HG03097 (cell line): Measurements from ENCODE around the gene P4HTM.
A peak's percentile ranks its signal among the peaks of the same experiment; 100 is the strongest.
"Not testable (repeated sequence)": the region's sequence is repeated elsewhere in the genome, so short reads cannot be mapped to it uniquely, and the experiment has no call there.

Experiments used
- ATAC-seq: cut with Tn5 transposase; IDR thresholded peaks from one replicate; pipeline ENCODE4 v1.9.1; 2021; ENCODE audit not compliant: unreplicated experiment, low FRiP score

The P4HTM gene

DNA sequence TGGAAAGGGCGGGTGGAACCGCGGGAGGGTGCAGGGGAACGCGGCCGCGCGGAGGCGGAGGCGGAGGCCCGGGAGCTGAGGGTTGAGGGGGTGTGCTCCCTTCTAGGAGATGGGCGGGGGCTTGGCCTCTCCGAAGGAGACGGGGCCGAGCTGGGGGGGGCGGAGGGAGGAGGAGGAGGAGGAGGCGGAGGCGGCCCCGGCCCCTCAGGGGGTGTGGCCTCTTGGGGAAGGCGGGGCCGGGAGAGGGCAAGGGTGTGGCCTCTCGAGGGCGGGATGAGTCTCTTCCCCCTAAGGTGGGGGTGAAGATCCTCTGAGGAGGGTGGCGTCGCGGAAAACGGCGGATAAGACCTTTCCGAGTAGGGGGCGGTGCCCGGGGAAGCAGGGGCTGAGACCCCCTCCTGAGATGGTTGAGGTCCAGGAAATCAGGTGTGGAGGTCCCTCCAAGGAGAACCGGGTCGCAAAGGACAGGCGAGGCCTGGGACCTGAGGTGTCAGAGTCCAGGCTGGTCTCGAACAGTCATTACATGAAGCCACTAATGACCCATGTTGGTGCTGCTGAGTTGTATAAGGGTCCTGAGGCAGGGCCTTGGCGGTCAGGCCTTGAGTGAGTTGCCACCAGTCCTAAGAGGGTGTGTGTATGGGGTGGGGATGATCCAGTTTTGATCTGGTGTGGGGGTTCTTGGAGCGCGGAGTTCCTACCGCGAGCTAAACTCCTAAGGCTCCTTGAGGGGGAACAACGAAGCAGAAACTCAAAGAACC lies 17.9 kb downstream of the P4HTM start:
- peak; percentile 29 for ATAC-seq

DNA sequence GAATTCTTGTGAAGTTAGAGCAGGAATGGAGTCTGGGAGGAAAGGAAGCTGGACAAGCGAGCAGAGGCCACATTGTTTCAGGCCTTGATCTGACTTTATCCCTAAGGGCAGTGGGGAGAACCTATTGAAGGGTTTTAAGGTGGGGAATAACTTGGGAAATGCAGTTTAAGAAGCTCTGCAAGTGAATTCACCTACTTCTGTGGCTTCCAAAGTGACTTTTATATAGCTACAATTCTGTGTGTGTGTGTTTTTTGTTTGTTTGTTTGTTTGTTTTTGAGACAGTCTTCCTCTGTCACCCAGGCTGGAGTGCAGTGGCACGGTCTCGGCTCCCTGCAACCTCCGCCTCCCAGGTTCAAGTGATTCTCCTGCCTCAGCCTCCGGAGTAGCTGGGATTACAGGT lies 18.6 kb downstream of the P4HTM start:
- ATAC-seq = not testable (repeated sequence)

DNA sequence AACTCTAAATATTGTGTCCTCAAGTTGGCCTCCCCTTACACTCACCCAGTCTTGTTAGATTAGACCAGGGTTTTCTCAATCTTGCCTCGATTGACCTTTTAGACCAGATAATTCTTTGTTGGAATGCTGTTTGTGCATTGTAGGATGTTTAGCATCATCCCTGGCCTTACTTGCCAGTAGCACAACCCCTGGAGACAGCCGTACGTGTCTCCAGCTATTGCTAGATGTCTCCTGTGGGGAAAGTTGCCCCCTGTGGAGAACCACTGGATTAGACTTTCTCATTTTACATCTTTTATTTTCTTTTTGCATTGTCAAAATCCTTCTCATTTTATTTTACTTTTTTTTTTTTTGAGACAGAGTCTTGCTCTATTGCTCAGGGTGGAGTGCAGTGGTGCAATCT lies 19.4 kb downstream of the P4HTM start:
- ATAC-seq = no peak

DNA sequence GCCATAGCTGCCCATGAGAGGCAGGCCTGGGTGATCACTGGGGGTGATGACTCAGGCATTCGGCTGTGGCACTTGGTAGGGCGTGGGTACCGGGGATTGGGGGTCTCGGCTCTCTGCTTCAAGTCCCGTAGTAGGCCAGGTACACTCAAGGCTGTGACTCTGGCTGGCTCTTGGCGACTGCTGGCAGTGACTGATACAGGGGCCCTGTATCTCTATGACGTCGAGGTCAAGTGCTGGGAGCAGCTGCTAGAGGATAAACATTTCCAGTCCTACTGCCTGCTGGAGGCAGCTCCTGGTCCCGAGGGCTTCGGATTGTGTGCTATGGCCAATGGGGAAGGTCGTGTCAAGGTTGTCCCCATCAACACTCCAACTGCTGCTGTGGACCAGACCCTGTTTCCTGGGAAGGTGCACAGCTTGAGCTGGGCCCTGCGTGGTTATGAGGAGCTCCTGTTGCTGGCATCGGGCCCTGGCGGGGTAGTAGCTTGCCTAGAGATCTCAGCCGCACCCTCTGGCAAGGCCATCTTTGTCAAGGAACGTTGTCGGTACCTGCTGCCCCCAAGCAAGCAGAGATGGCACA lies 22.5 kb downstream of the P4HTM start:
- no peak for ATAC-seq

DNA sequence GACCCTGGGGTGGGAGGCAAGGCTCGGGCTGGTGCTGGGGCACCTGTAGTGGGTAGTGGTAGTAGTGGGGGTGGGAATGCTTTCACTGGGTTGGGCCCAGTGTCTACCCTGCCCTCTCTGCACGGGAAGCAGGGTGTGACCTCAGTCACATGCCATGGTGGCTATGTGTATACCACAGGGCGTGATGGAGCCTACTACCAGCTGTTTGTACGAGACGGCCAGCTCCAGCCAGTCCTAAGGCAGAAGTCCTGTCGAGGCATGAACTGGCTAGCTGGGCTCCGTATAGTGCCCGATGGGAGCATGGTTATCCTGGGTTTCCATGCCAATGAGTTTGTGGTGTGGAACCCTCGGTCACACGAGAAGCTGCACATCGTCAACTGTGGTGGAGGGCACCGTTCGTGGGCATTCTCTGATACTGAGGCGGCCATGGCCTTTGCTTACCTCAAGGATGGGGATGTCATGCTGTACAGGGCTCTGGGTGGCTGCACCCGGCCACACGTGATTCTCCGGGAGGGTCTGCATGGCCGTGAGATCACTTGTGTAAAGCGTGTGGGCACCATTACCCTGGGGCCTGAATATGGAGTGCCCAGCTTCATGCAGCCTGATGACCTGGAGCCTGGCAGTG lies 23.2 kb downstream of the P4HTM start:
- ATAC-seq = no peak

DNA sequence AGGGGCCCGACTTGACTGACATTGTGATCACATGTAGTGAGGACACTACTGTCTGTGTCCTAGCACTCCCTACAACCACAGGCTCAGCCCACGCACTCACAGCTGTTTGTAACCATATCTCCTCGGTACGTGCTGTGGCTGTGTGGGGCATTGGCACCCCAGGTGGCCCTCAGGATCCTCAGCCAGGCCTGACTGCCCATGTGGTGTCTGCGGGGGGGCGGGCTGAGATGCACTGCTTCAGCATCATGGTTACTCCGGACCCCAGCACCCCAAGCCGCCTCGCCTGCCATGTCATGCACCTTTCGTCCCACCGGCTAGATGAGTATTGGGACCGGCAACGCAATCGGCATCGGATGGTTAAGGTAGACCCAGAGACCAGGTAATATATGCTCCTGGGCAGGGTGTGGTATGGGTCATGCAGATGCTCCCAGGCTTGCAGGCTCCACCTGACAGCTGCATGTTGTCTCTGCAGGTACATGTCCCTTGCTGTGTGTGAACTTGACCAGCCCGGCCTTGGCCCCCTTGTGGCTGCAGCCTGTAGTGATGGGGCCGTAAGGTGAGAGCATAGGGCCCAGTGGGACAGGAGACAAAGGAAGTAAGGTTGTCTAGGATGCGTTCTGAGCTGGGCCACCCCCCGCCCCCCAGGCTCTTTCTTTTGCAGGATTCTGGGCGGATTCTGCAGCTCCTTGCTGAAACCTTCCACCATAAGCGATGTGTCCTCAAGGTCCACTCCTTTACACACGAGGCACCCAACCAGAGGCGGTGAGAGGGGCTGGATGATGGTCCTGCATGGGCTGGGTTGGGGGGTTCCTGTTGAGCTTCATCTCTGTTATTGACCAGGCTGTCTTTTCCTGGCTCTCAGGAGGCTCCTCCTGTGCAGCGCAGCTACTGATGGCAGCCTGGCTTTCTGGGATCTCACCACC lies 24.0 kb downstream of the P4HTM start:
- no peak for ATAC-seq

DNA sequence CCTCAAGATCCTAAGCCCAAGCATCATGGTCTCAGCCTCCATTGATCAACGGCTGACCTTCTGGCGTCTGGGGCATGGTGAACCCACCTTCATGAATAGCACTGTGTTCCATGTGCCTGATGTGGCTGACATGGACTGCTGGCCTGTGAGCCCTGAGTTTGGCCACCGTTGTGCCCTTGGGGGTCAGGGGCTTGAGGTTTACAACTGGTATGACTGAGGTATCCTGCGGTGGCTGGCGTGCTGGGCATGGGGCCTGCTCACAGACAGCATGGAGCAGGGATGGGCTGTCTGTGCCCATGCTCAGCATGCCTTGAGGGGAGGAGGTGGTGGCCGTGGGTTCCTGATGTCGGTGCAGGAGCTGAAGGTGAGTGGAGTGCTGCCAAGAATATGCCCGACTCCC lies 25.0 kb downstream of the P4HTM start:
- no peak for ATAC-seq

DNA sequence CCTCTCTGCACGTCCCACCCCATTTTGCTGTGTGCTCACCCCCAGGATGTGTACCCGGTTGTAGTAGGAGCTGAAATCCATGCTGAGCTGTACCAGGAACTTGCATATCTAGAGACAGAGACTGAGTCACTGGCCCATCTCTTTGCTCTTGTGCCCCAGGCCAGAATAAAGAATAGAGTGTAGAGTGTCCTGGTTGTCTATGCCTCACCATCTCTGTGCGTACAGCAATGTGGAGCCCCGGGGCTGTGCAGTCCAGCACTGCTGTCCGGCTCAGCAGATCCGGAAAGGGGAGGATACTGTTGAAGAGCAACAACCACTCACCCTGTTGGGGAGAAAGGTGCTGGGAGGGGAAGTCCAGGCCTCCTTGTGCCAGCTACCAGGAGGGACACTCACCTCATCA lies 25.7 kb downstream of the P4HTM start:
- ATAC-seq = no peak

DNA sequence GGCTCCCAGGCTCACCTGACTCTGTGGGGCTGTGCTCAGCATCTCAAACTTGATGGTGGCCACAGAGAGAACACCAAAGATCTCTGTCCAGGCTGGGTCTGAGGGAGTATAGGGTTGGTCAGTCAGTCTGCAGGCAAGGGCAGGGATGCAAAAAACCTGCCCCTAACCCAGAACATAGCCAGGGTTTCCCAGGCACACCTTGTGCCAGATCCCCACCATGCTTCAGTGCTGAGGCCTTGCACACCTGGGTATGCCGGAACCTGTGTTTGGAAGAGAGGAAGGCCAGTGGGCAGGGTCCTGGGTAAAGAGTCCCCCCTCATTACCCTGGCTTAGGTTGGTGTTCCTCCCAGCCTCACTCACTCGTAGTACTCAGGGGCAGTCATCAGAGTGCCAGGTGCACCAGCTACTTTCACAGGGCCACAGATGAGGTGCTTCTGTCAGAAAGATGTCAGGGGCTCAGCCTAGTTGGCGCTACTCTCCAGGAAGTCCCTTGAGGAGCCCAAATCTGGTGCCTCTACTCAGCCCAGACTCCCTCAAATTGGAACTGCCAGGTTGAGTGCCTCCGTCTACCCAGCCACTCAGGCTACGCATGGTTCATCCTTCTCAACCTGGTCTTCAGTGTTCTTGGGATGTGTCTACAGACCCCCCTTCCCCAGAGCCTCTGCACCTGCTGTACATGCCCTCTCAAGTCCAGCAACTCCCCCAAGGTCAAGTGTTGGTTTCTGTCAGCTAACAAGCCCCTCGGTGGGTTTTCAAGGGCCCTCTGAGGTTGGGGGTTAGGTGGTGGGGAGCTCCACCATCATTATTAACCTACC lies 26.6 kb downstream of the P4HTM start:
- no peak for ATAC-seq

DNA sequence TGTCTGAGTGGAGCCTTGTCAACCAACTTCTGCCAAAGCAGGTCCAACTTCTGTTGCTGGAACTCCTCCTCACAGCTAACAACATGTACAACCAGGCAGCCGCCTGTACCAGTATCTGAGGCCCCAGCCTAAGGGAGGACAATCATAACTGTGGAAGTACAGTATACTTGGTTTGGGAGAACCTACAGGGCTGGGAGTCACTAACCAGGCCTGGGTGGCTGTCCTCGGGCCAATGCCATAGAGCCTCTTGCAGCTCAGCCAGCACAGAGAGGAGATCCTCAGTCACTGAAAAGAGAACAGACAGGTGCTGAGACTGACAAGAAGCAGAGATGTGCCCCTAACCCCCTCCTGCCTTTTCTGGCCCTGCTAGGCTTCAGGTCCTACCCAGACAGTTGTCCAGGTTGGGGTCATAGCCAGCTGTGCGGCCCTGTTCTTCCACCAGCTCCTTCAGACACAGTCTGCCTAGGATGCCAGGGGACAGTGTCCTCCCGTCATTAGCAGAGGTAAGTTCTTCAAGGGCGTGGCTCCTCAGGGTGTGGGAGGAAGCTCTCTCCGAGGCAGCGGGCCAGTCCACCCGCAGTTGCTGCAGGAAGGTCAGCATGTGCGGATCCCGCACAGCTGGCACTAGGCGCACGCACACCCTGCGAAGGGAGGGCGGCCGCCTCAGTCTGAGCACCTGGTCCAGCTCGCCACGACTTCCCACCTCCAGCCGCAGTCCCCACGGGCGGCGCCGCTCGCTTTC lies 27.4 kb downstream of the P4HTM start:
- no peak for ATAC-seq

DNA sequence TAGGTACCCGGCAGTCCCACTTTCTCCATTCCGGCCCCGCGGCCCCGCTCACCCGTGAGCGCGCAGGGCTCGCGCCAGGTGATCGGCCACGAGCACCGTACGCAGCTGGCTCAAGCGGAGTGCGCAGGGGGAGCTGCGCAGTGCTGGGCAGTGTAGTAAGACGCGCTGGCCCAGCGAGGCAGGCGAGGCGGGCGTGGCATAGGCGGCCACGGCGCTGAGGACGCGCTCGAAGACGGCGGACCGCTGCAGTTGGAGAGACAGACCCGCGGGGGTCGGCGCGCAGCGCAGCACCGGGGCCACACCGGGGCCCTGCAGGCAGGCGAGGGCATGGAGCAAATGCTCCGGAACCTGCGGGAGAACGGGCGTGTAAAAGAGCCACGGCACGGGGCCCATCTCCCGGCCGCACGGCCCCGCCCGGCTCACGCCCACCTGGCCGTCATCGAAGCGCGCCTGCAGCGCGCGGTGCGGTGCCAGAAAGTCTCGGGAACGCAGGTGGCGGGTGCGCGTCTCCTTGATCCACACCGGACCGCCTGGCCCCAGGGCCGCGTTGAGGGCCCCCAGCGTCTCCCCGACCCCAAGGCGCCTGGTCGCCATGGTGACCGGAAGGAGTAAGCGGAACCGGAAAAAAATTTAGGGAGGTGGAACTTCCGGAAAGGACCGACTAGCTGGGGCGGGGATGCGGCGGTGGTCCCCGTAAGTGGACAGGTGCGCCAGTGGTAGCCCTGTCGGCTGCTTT lies 28.1 kb downstream of the P4HTM start, which contains the start of gene DALRD3:
TSS of gene DALRD3 (minus strand) at position 610 of the 736 bp plus-strand sequence. CDS start at position 594, 16 bp downstream.
- no peak for ATAC-seq

DNA sequence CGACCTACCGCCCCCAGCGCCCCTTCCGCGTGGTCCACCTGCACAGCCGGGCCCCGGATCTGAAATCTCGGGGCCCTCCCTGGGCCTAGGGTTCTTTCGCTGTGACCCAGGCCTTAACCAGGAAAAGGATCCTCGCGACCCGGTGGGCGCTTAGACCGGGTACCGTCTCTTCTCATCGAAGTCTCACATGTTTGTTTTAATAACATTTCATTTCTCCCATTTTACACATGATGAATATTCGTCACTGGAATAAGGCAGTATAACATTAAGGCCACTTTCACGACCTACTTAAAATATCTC lies 28.6 kb downstream of the P4HTM start:
- no peak for ATAC-seq

DNA sequence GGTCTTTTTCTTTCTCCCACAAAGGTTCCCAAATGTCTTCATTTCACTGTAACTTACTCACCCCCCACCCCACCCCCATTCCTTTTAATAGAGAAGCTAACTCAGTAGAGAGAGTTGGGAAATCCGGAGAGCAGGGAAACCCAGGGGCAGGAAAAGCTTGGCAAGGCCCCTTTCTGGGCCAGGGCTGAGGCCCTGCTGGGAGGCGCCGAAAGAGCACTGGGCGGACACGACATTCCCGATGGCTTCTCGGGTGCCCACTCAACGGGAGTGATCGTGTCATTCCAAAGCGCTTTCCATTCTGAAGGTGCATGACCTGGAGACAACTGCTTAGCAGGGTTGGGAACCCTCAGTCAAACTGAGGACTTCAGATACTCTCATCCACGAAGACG lies 29.9 kb downstream of the P4HTM start:
- ATAC-seq = no peak

DNA sequence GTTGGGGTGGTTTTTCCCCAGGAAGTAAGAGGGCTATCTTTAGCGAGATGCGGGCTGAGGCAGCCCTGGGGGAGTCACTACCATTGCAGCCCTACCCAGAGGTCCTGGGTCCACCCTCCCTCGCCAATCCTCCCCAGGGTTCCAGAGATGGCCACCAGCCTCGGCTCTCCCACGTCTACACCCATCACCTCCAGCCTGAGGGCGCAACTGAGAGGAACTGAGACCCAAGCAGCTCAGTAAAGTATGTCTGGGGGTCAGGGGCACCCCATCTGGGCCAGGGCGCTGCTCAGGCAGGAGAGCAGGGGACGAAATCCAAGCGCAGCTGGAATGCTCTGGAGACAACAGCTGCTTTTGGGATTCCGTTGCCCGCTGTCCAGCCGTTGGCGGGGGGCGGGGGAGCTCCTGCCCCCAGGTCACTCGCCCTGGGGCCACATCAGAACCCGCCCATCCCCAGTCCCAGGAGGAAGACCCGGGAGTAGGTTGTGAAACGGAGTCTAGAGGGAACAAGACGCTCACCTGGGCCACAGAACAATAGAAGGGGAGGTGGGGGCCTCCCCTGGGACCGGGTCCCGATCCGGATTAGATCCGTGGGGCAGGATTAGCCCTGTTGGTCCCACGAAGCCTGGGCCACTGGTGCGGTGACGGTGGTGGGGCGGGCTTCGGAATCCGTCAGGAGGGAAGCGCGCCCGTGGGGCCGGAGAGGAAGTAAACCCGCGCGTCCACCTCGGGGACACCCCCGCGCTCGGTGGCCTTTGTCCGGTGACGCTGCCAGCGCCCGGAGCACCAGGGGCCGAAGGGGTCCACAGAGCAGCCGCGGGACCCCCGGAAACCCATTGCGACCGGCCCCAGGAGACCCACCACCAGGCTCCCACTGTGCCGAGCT lies 30.5 kb downstream of the P4HTM start:
- peak; percentile 1 for ATAC-seq

DNA sequence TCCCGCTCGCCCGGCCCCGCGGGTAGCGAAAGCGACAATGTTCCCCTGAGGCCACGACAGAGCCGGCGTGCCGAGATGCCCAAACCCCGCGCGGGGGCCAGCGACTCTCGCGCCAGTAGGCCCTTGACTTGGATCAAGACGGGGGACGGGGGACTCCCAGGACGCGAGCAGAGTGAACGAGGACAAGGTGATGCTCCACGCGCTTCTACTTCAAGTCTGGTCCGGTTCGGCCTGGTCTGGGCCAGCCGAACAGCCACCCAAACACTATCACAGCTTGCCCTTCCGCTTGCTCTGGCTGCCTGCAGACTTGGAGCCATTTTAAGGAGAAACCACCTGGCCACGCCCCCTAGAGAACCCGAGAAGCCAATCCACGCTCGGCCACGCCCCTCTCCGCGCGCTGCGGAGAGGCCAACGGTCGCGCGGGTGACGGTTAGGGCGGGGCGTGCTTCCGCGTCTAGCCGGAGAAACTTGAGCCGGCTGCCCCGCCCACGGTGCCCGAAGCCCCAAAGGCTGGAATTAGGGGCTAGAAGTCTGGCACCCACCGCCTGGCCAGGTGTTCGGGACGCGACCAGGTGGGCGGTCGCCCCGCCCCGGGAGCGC lies 31.3 kb downstream of the P4HTM start:
- peak; percentile 50 for ATAC-seq

DNA sequence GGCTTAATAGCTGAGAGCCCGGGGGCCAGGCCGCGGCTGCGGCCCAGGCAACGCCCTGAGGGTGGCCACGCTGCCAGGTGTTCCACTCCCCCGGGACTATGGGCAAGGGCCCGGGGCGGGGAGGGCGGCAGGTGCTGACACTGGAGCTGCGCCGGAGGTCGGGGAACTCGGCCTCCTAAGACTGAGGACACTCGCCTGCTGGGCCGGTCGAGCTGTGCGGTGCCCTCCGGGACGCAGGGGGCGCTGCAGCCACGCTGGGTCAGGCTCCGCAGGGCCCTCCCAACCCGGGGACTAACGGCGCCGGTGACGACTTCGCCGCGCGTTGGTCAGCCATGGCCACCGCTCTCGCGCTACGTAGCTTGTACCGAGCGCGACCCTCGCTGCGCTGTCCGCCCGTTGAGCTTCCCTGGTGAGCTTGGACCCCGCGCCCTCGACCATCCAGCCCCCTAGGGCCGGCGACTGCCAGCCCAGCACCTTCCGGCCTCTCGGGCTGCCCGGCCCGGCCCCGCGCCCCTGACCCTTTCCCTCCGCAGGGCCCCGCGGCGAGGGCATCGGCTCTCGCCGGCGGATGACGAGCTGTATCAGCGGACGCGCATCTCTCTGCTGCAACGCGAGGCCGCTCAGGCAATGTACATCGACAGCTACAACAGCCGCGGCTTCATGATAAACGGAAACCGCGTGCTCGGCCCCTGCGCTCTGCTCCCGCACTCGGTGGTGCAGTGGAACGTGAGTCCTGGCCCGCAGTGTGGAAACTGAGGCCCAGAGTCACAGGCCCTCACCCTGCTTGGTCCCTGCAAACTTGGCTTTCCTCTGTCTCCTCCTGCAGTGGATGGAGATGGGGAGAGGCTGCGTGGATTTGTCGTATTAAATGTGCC lies 32.0 kb downstream of the P4HTM start, which contains the start of gene NDUFAF3:
TSS of gene NDUFAF3 (plus strand) at position 309 of the 875 bp plus-strand sequence. CDS start at position 333, 24 bp downstream.
- ATAC-seq = peak; percentile 57
